Calu3 (cell line): ENCODE results near the gene DNALI1. TPM values are rescaled to one million over a fixed set of nuclear protein-coding genes. Genes with fewer than 3 reads are reported as not detected.

Experiments
- BruUV-seq: library from RNA; stranded (reverse); fragments of 400-500 nt; replicated peaks from 2 replicates; lab custom pipeline; 2021; lab: Mats Ljungman, UMichigan
- CTCF ChIA-PET: fragments of 300-600 bp; sonication (Branson Sonifier 250); formaldehyde crosslinking; loops from one replicate; lab custom pipeline; 2022; ENCODE audit warnings: antibody characterized with exemption; lab: Charles Lee
- DNase-seq: peaks from one replicate; pipeline ENCODE4 v3.0.0; 2022
- H3K27ac Mint-ChIP-seq: one replicate; pipeline ENCODE4 v1.8.0; 2022; ENCODE audit warnings: mixed read lengths; ENCODE audit not compliant: unreplicated experiment
- H3K27me3 Mint-ChIP-seq: one replicate; pipeline ENCODE4 v1.8.0; 2022; ENCODE audit warnings: mixed read lengths; ENCODE audit not compliant: unreplicated experiment
- H3K36me3 Mint-ChIP-seq: one replicate; pipeline ENCODE4 v1.8.0; 2022; ENCODE audit warnings: mild to moderate bottlenecking, moderate library complexity, mixed read lengths; ENCODE audit not compliant: insufficient read depth, unreplicated experiment
- H3K4me1 Mint-ChIP-seq: one replicate; pipeline ENCODE4 v1.8.0; 2022; ENCODE audit warnings: mild to moderate bottlenecking, low read depth, mixed read lengths; ENCODE audit not compliant: unreplicated experiment
- H3K4me3 Mint-ChIP-seq: one replicate; pipeline ENCODE4 v1.8.0; 2022; ENCODE audit warnings: mild to moderate bottlenecking, low read depth, moderate library complexity, mixed read lengths; ENCODE audit not compliant: unreplicated experiment
- H3K9me3 Mint-ChIP-seq: one replicate; pipeline ENCODE4 v1.8.0; 2022; ENCODE audit warnings: low read depth, mixed read lengths; ENCODE audit not compliant: unreplicated experiment
- intact Hi-C: fragments of 100-400 bp; cut with micrococcal nuclease; formaldehyde crosslinking; loops from one replicate; pipeline ENCODE4 v1.10.0; 2022; ENCODE audit not compliant: unreplicated experiment
- total RNA-seq: library from RNA; stranded (reverse); gene quantifications from 2 replicates; pipeline ENCODE4 v1.2.3, GENCODE V29; 2022
- TF ChIP-seq, protein P1 (sequence below): fragments of 200-600 bp; IDR thresholded peaks from one replicate; pipeline ENCODE4 v1.8.0; 2022; ENCODE audit warnings: antibody characterized with exemption; ENCODE audit not compliant: unreplicated experiment

The DNALI1 gene
- total RNA-seq, 1 experiment from 2014 or later = 5.2 TPM

DNA sequence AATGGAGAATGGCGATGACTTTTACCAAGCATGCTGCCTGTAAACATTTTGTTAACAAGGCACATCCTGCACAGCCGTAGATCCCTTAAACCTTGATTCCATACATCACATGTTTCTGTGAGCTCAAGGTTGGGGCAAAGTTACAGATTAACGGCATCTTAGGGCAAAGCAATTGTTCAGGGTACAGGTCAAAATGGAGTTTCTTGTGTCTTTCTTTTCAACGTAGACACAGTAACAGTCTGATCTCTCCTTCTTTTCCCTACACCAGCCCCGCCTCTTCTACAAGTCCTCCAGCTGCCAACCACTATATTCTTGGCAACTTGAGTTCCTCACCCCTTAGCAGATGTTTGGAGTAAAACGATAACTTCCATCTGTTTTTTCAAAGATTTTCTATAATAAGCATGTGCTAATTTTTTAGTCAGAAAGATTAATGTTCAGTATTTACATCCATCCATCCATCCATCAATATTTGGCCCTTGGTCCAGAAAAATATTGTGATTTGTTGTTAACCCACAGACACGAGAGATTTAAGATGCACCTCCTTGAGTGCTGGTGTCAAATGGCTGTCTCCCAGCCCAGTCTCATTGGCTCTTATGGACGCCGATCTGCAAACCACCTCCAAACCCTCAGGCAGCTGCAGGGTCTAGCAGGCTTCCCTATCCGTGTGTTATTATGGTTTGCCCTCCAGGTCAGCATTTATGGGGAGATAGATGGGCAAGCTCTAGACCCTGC, 3.8 kb downstream of the DNALI1 start:
- intact Hi-C loops = no loop called here
- H3K27me3 Mint-ChIP-seq = no peaks in the 10 kb centered on the region
- no peak overlapping the region for H3K27ac Mint-ChIP-seq
- CTCF ChIA-PET = no interaction called here
- H3K4me3 Mint-ChIP-seq = no peak overlapping the region
- no peaks in the 10 kb centered on the region for H3K9me3 Mint-ChIP-seq
- peaks cover 16% of the 10 kb centered on the region for H3K36me3 Mint-ChIP-seq
- no peak for DNase-seq
- BruUV-seq = no TSS peak
- TF ChIP-seq, protein P1, sequence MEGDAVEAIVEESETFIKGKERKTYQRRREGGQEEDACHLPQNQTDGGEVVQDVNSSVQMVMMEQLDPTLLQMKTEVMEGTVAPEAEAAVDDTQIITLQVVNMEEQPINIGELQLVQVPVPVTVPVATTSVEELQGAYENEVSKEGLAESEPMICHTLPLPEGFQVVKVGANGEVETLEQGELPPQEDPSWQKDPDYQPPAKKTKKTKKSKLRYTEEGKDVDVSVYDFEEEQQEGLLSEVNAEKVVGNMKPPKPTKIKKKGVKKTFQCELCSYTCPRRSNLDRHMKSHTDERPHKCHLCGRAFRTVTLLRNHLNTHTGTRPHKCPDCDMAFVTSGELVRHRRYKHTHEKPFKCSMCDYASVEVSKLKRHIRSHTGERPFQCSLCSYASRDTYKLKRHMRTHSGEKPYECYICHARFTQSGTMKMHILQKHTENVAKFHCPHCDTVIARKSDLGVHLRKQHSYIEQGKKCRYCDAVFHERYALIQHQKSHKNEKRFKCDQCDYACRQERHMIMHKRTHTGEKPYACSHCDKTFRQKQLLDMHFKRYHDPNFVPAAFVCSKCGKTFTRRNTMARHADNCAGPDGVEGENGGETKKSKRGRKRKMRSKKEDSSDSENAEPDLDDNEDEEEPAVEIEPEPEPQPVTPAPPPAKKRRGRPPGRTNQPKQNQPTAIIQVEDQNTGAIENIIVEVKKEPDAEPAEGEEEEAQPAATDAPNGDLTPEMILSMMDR = no peak
- H3K4me1 Mint-ChIP-seq = no peaks in the 10 kb centered on the region

DNA sequence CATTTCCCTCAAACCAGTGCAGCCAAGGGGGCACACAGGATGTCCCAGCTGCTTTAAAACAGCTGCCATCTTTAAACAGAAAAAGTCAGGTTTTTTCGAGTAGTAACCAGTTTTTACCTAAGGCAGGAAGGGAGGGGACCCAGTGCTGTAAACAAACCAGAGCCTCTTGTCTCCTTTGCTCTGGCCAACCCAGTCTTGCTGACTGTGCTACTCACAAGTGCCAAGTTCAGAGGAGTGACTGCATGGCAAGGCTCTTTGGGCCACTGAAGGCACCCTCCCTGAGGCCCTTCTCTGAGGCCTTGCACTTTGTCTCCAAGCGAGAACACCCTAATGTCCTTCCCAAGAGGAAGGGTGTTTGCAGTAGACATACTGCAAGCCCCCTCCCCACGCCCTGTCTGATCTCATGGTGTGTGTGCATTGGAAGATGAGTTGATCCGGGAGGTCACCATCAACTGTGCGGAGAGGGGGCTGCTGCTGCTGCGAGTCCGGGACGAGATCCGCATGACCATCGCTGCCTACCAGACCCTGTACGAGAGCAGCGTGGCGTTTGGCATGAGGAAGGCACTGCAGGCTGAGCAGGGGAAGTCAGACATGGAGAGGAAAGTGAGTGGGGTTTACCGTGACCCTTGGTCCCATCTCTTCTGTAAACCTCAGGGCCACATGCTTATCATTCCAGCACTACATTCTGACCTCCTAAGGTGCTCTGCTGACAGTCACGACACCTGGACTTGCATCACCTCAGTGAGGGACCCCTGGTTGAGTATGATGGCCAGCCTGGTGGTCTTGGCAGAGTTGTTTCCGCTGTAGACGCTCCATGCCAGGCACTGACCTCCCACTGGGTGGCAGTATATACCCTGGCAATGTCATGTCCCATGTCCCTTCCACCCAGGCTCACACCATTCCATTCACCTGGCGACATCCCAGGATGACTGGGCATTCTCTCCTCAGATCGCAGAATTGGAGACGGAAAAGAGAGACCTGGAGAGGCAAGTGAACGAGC, 4.7 kb downstream of the DNALI1 start:
- DNase-seq = peak; percentile 28
- TSS peak; percentile 13 for BruUV-seq
- Mint-ChIP-seq H3K4me3 (no peak overlapping the region), H3K27me3 (no peaks in the 10 kb centered on the region), H3K9me3 (no peaks in the 10 kb centered on the region), H3K36me3 (peaks cover 17% of the 10 kb centered on the region), H3K27ac (no peak overlapping the region), H3K4me1 (no peaks in the 10 kb centered on the region)
- TF ChIP-seq, protein P1 = peak; percentile 62
- CTCF ChIA-PET = no interaction called here
- intact Hi-C loops = no loop called here

DNA sequence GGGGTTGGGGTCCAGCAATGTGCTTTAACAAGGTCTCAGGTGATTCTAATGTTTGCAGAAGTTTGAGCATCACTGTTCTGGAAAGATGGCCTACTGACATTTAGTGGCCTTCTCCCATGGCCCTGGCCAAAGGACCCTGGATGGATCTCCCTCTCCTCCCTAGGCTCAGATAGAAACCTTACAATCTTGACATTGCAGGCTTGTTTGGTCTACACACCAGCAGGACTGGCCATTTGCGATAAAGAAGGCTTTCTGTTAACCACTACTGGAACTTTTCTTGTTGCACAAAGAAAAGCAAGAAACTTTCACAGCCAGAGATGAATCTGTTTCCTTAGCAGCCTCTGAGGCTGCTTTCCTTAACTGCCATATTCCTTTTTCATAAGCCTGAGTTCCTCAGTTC, 6.2 kb downstream of the DNALI1 start:
- CTCF ChIA-PET = interaction anchor here (1.6 kb wide), 1 partner anchor 10 kb away, joined by 3 read pairs; no protein-coding TSS in a partner anchor
- no TSS peak for BruUV-seq
- Mint-ChIP-seq H3K36me3 (peaks cover 25% of the 10 kb centered on the region), H3K4me3 (no peak overlapping the region), H3K9me3 (no peaks in the 10 kb centered on the region), H3K27me3 (no peaks in the 10 kb centered on the region), H3K4me1 (no peaks in the 10 kb centered on the region), H3K27ac (no peak overlapping the region)
- intact Hi-C loops = no loop called here
- TF ChIP-seq, protein P1 = no peak
- DNase-seq = no peak

DNA sequence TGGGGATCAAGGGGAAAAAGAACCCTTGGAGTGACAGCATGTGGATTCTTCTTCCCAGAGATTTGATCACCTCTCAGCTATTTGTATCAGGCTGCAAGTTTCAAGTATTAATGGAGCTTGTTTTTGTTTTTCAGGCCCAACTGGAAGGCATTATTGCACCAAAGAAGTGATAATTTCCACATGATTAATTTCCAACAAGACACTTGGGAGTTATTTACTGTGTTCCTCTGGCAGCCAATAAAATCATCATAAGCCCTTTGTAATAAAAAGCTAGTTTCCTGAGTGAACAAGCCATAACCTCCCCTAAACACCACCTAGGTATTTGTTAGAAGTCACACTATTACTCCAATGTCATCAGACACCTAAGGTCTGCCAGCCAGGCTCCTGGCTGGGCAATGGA, 8.2 kb downstream of the DNALI1 start:
- TF ChIP-seq, protein P1 = no peak
- DNase-seq = no peak
- Mint-ChIP-seq H3K36me3 (peaks cover 39% of the 10 kb centered on the region), H3K4me1 (no peaks in the 10 kb centered on the region), H3K9me3 (no peaks in the 10 kb centered on the region), H3K27me3 (no peaks in the 10 kb centered on the region), H3K4me3 (no peak overlapping the region), H3K27ac (no peak overlapping the region)
- no TSS peak for BruUV-seq
- intact Hi-C loops = no loop called here
- CTCF ChIA-PET = interaction anchor here (1.6 kb wide), 1 partner anchor 8 kb away, joined by 3 read pairs; no protein-coding TSS in a partner anchor
